HG03571 (cell line): Measurements from ENCODE around the gene GTF3A.
"Not testable (repeated sequence)": the region's sequence is repeated elsewhere in the genome, so short reads cannot be mapped to it uniquely, and the experiment has no call there.

Source experiments
- ATAC-seq: cut with Tn5 transposase; IDR thresholded peaks from one replicate; pipeline ENCODE4 v1.9.1; 2021; ENCODE audit not compliant: unreplicated experiment

GTF3A gene

GRCh38 chr13:27424246-27425157, at the start of gene GTF3A:
Gene GTF3A, plus strand, starts transcription at chr13:27424619.
- ATAC-seq = peak; percentile 74

DNA sequence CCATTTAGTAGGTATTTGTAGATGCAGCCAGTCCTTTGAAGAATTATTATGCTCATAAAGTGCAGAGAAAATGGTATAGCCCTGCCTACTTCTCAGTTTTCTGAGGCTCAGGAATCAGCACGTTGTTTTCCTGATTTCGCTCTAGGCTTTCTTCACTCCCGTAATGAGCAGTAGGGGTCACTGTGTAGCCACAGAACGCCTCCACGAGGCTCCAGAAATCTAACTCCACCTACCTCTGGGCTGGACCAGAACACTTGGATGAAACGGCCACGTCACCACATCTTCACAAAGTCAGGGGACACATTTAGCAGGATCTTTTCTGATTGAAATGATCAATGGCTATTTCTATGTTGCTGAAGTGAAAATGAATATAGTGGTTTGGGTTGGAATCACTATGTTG, 49.8 kb upstream of the GTF3A start:
- no peak for ATAC-seq

- ATAC-seq = no peak
Measured at GRCh38 chr13:27375686-27376326, 48.6 kb upstream of the GTF3A start.

GRCh38 chr13:27379126-27379525, 45.3 kb upstream of the GTF3A start:
- ATAC-seq = no peak

- no peak for ATAC-seq
Measured at GRCh38 chr13:27379694-27380641, 44.5 kb upstream of the GTF3A start.

GRCh38 chr13:27381601-27382000, 42.8 kb upstream of the GTF3A start:
- no peak for ATAC-seq

- ATAC-seq = no peak
Measured at GRCh38 chr13:27383104-27383921, 41.1 kb upstream of the GTF3A start.

GRCh38 chr13:27384285-27384684, 40.1 kb upstream of the GTF3A start:
- no peak for ATAC-seq

DNA sequence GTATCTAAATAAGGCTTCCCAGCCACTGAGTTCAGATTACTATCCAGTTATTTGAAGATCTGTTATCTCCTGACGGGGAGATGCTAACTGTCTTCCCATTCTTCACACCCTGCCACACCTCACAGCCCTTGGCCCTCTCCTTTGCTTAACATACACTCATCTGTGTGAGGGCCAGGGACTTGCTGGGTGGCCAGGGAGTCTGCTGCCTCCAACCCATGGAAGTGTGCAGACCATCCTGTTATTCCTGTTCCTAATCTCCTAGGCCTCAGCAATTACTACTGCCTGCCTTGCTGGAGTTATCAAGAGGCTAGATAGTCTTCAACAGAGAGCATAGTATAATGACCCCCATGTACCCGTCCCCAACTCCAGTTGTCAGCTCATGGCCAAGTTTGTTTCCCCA, 36.2 kb upstream of the GTF3A start:
- no peak for ATAC-seq

GRCh38 chr13:27389891-27390290, 34.5 kb upstream of the GTF3A start:
- ATAC-seq = no peak

GRCh38 chr13:27391471-27391870, 32.9 kb upstream of the GTF3A start:
- no peak for ATAC-seq

- no peak for ATAC-seq
Measured at GRCh38 chr13:27393101-27393500, 31.3 kb upstream of the GTF3A start.

DNA sequence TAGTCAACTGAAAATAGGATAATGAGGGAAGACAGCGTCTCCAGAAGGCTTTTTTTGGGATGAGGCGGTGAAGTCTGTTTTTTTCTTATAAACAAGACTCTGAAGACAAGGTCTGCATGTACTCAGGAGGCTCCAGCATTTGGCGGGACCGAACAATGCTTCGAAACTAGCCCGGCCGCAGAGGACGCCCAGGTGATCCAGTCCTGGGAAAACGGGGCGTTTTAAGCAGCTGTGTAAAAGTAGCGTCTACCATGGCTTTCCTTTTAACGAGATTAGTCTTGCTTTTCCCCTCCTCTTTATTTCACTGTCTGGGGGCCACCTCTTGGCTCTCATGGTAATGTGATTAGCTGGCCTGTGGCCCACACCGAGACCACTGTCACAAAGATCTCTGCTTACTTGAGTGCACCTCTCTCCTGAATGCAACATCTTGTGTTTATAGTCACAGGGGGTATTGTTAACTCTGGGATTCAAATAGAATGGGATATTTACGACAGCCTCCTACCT, 29.4 kb upstream of the GTF3A start:
- ATAC-seq = no peak

- no peak for ATAC-seq
Measured at GRCh38 chr13:27396252-27396846, 28.1 kb upstream of the GTF3A start.

GRCh38 chr13:27398360-27398759, 26.1 kb upstream of the GTF3A start:
- no peak for ATAC-seq

- not testable (repeated sequence) for ATAC-seq
Measured at GRCh38 chr13:27400405-27400804, 24.0 kb upstream of the GTF3A start.

- ATAC-seq = no peak
Measured at GRCh38 chr13:27401210-27401609, 23.2 kb upstream of the GTF3A start.

GRCh38 chr13:27403203-27403678, 21.2 kb upstream of the GTF3A start:
- no peak for ATAC-seq

GRCh38 chr13:27403727-27404385, 20.6 kb upstream of the GTF3A start:
- ATAC-seq = no peak
